Progenitor cell of endocrine pancreas (in vitro differentiated cells): Measurements from ENCODE around the gene MILR1. TPM values are rescaled to one million over a fixed set of nuclear protein-coding genes. Genes with fewer than 3 reads are reported as not detected.
A peak's percentile ranks its signal among the peaks of the same experiment; 100 is the strongest.
"Not testable (repeated sequence)": the region's sequence is repeated elsewhere in the genome, so short reads cannot be mapped to it uniquely, and the experiment has no call there.

Source experiments
- DNase-seq: peaks from one replicate; pipeline ENCODE4 v3.0.0; 2021; ENCODE audit warnings: low spot score; ENCODE audit not compliant: unreplicated experiment
- H3K27ac Mint-ChIP-seq: 2 replicates; pipeline ENCODE4 v1.8.0; 2021; ENCODE audit warnings: mild to moderate bottlenecking, moderate library complexity, mixed read lengths
- H3K27me3 Mint-ChIP-seq: 2 replicates; pipeline ENCODE4 v1.8.0; 2021; ENCODE audit warnings: mixed read lengths
- H3K36me3 Mint-ChIP-seq: 2 replicates; pipeline ENCODE4 v1.8.0; 2022; ENCODE audit warnings: mixed read lengths; ENCODE audit not compliant: insufficient read depth
- H3K4me1 Mint-ChIP-seq: 2 replicates; pipeline ENCODE4 v1.8.0; 2021; ENCODE audit warnings: low read depth, mixed read lengths
- H3K4me3 Mint-ChIP-seq: 2 replicates; pipeline ENCODE4 v1.8.0; 2021; ENCODE audit warnings: low read depth, mild to moderate bottlenecking, moderate library complexity, mixed read lengths
- H3K9me3 Mint-ChIP-seq: 2 replicates; pipeline ENCODE4 v1.8.0; 2021; ENCODE audit warnings: low read depth, mixed read lengths
- CTCF ChIP-seq: fragments of 200-600 bp; sonication (generic); IDR thresholded peaks from one replicate; pipeline ENCODE4 v1.5.0; 2021; ENCODE audit warnings: antibody characterized with exemption, mild to moderate bottlenecking; ENCODE audit not compliant: unreplicated experiment
- total RNA-seq: library from RNA; stranded (reverse); gene quantifications from 2 replicates; pipeline ENCODE4 v1.2.1, GENCODE V29; 2021

MILR1 gene
- total RNA-seq, 1 donor from 2014 or later = not detected

DNA sequence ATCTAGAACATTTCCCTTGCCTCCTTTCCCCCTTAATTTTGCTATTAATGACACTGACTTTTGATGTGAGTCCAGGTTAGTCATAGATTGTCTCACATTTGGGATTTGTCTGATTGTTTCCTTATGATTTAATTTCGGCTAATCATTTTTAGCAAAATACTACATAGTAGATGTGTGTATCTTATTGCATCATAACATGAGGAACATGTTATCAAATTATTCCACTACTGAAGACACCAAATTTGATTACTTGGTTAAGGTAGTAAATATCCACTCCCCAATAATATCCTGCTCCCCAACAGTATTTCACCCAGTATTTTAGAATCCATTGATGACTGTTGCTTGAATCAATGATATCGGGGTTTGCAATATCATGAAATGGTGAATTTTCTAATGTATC lies 45.2 kb downstream of the MILR1 start:
- Mint-ChIP-seq H3K36me3 (peaks cover 28% of the 10 kb centered on the region), H3K27ac (no peak overlapping the region), H3K4me1 (peaks cover 30% of the 10 kb centered on the region), H3K4me3 (peak overlapping the region; percentile 3), H3K27me3 (no peaks in the 10 kb centered on the region), H3K9me3 (no peaks in the 10 kb centered on the region)
- no peak for TF ChIP-seq CTCF
- no peak for DNase-seq

DNA sequence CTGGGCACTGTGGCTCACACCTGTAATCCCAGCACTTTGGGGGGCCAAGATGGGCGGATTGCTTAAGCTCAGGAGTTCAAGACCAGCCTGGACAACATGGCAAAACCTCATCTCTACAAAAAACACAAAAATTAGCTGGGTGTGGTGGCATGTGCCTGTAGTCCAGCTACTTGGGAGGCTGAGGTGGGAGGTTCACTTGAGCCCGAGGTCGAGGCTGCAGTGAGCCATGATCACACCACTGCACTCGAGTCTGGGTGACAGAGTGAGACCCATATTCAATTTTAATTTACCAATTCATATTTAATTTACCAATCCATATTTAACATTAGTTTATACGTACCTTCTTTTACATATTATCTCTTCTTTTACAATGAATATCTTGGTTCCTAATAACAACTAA lies 46.4 kb downstream of the MILR1 start:
- Mint-ChIP-seq H3K4me1 (peaks cover 34% of the 10 kb centered on the region), H3K36me3 (peaks cover 33% of the 10 kb centered on the region)
- not testable (repeated sequence) for DNase-seq, H3K4me3 Mint-ChIP-seq, H3K27me3 Mint-ChIP-seq, H3K9me3 Mint-ChIP-seq, H3K27ac Mint-ChIP-seq

- Mint-ChIP-seq H3K36me3 (peaks cover 40% of the 10 kb centered on the region), H3K27ac (peak overlapping the region; percentile 96), H3K4me1 (peaks cover 36% of the 10 kb centered on the region), H3K27me3 (no peaks in the 10 kb centered on the region), H3K9me3 (no peaks in the 10 kb centered on the region), H3K4me3 (peak overlapping the region; percentile 94)
- no peak for TF ChIP-seq CTCF
- DNase-seq = no peak
Measured at GRCh38 chr17:64496348-64496785, 47.5 kb downstream of the MILR1 start.

DNA sequence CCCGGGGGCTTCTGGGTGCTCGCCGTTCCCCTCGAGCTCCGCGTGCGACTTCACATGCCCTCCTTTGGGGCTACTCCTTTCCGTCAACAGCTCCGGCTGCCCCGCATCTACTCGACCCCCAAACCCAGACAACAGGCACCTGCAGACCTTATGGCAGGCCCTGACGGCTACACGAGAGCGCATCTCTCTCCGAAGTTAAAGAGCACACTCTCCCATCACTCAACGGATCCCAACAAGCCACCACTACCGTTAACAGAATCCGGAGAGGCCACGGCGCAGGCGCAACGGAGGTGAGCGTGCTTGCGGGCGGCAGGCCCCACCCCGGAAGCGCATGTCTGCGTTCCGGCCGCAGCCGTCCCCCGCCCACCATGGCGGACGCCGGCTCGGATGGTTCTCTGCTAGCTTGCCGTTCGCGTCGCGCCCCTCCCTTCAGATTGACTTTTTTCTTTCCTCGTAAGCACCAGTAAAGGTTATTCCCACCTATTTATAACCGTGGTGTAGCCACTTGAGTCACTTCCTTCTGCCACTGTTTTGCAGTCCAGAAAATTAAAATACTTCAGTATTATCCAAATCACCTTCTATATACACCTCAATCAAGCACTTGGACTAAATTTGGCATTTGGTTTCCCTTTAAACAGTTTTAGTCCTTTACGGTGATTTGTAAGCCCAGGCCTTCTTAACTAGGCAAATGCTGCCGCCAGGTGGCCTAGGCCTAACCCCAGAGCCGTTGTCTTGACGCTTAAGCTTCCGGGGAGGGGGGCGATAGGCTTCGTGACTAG lies 48.1 kb downstream of the MILR1 start, which contains the start of gene POLG2:
Gene POLG2 (minus strand): TSS at position 269 of the 779 bp plus-strand sequence. CDS start 86 bp downstream, at position 183.
- H3K9me3 Mint-ChIP-seq = no peaks in the 10 kb centered on the region
- peak; percentile 63 for TF ChIP-seq CTCF
- H3K4me3 Mint-ChIP-seq = peak within 1 kb of the TSS; percentile 94
- DNase-seq = peak; percentile 85
- H3K36me3 Mint-ChIP-seq = peaks cover 40% of the 10 kb centered on the region
- H3K4me1 Mint-ChIP-seq = peaks cover 37% of the 10 kb centered on the region
- no peaks in the 10 kb centered on the region for H3K27me3 Mint-ChIP-seq
- peak within 1 kb of the TSS; percentile 96 for H3K27ac Mint-ChIP-seq

DNA sequence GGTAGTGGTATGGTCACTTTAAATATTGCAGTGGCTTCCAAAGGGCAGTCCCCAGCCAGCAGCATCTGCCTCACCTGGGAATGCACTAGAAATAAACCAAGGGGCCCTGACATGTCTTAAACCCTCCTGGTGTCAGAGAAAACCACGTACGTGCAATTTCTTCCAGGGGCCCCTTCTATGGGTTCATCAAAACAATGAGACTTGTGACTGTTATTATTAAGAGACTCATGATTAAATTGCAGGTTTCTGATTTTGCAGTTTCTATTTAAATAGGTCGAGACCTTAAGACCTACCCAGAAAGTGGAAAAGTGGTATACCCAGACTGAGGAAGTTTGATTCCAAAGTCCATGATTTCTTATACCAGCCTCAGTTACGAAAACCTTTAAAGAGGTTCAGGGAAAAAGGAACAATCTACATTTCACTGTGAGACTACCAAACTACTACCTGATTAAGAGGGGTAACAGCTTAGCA lies 48.7 kb downstream of the MILR1 start:
- no peak for DNase-seq
- TF ChIP-seq CTCF = no peak
- H3K27ac Mint-ChIP-seq = peak overlapping the region; percentile 96
- H3K4me3 Mint-ChIP-seq = peak overlapping the region; percentile 94
- no peaks in the 10 kb centered on the region for H3K9me3 Mint-ChIP-seq
- peaks cover 41% of the 10 kb centered on the region for H3K4me1 Mint-ChIP-seq
- H3K27me3 Mint-ChIP-seq = no peaks in the 10 kb centered on the region
- peaks cover 43% of the 10 kb centered on the region for H3K36me3 Mint-ChIP-seq
